K562 (cell line): ENCODE data around the gene PRDM16. TPM values are rescaled to one million over a fixed set of nuclear protein-coding genes. Genes with fewer than 3 reads are reported as not detected.

ENCODE experiments used
- ATAC-seq: fragments of 200-7000 bp; cut with Tn5 transposase; 3 replicates; pipeline ENCODE4 v1.9.1; 2020; ENCODE audit warnings: moderate library complexity
- BruUV-seq: library from RNA; stranded (reverse); fragments of 400-500 nt; replicated peaks from 2 replicates; lab custom pipeline; 2021; lab: Mats Ljungman, UMichigan
- CTCF ChIA-PET: fragments of 300-600 bp; formaldehyde crosslinking; extraction: SDS; loops from one replicate; lab custom pipeline; 2021; ENCODE audit warnings: low intra/inter-chr PET ratio; lab: Yijun Ruan, JAX
- POLR2A ChIA-PET: fragments of 300-600, 350-650 bp; sonication (Branson Sonifier 250); formaldehyde crosslinking; extraction: SDS; loops from one replicate; lab custom pipeline; 2021; ENCODE audit warnings: antibody characterized with exemption, inconsistent platforms; lab: Yijun Ruan, JAX
- DNase-seq, 4 experiments: peaks; one replicate each; pipeline versions ENCODE4 v3.0.0 to v3.0.0-alpha.2; 2011 to 2018; ENCODE audit warnings: low spot score in 3 of 4, mixed read lengths in 3 of 4; ENCODE audit errors: extremely low read depth in 1 of 4
- FAIRE-seq: peaks from 2 replicates; lab custom pipeline; 2011; peaks lifted over from hg19 to GRCh38; lab: Jason Lieb, UNC
- H2AFZ ChIP-seq: 2 replicates; pipeline ENCODE4 v1.6.0; 2011; ENCODE audit warnings: low read depth, low read length, control low read depth, inconsistent platforms
- H3K27ac ChIP-seq: fragments of 200-600 bp; 3 replicates; pipeline ENCODE4 v1.8.0; 2011; ENCODE audit warnings: low read depth, mild to moderate bottlenecking, control low read depth, inconsistent platforms, low read length, moderate library complexity, mixed read lengths; ENCODE audit errors: extremely low read depth
- H3K27me3 ChIP-seq, 2 experiments: fragments of 300-600 bp in 1 of 2; 2 replicates in 1 of 2; 3 replicates in 1 of 2; pipeline versions ENCODE4 v1.6.0 to v1.8.0; 2011; ENCODE audit warnings: inconsistent platforms in 2 of 2, low read length in 2 of 2, mild to moderate bottlenecking in 1 of 2, mixed read lengths in 1 of 2, moderate library complexity in 1 of 2; ENCODE audit not compliant: control insufficient read depth in 2 of 2, insufficient read depth in 2 of 2
- H3K36me3 ChIP-seq: fragments of 300-600 bp; 3 replicates; pipeline ENCODE4 v1.8.0; 2011; ENCODE audit warnings: mild to moderate bottlenecking, low read length, inconsistent platforms; ENCODE audit not compliant: control insufficient read depth, insufficient read depth
- H3K4me1 ChIP-seq, 2 experiments: fragments of 200-600 bp in 1 of 2; replicated peaks in 1 of 2; 2 replicates in 1 of 2; 3 replicates in 1 of 2; pipeline versions ENCODE4 v1.5.1 to v1.8.0; 2011; ENCODE audit warnings: inconsistent platforms in 2 of 2, low read length in 2 of 2, mild to moderate bottlenecking in 1 of 2, mixed read lengths in 1 of 2, moderate library complexity in 1 of 2; ENCODE audit not compliant: control insufficient read depth in 2 of 2, insufficient read depth in 2 of 2
- H3K4me2 ChIP-seq: 2 replicates; pipeline ENCODE4 v1.6.1; 2011; ENCODE audit warnings: low read length, control low read depth, inconsistent platforms, mixed read lengths; ENCODE audit not compliant: insufficient read depth
- H3K4me3 ChIP-seq: fragments of 200-600 bp; sonication (generic), shearing (Covaris generic); 2 replicates; pipeline ENCODE4 v1.5.1; 2016; ENCODE audit warnings: control low read depth, inconsistent platforms
- H3K79me2 ChIP-seq: fragments of 200-600 bp; 3 replicates; pipeline ENCODE4 v1.8.0; 2011; ENCODE audit warnings: low read length, inconsistent platforms; ENCODE audit not compliant: control insufficient read depth, insufficient read depth
- H3K9ac ChIP-seq, 2 experiments: 2 replicates each; pipeline versions ENCODE4 v1.6.0 to v1.6.1; 2011; ENCODE audit warnings: low read depth in 2 of 2, low read length in 2 of 2, control low read depth in 1 of 2, inconsistent platforms in 1 of 2, mild to moderate bottlenecking in 1 of 2, mixed read lengths in 1 of 2; ENCODE audit not compliant: insufficient read depth in 1 of 2
- H3K9me1 ChIP-seq: one replicate; pipeline ENCODE4 v1.6.0; 2011; ENCODE audit warnings: inconsistent platforms, mild to moderate bottlenecking, low read length, moderate library complexity; ENCODE audit not compliant: control insufficient read depth, insufficient read depth
- H3K9me3 ChIP-seq: replicated peaks from 2 replicates; pipeline ENCODE4 v1.5.1; 2011; ENCODE audit warnings: low read depth, low read length, inconsistent platforms; ENCODE audit not compliant: control insufficient read depth, insufficient read depth
- H4K20me1 ChIP-seq: replicated peaks from 2 replicates; pipeline ENCODE4 v1.6.1; 2011; ENCODE audit warnings: low read length, inconsistent platforms, mixed read lengths; ENCODE audit not compliant: control insufficient read depth, insufficient read depth
- ARID3A ChIP-seq: IDR thresholded peaks from 2 replicates; pipeline ENCODE4 v1.6.1; 2012; ENCODE audit warnings: low read depth, low read length, improper control_type of control experiment, borderline replicate concordance
- BACH1 ChIP-seq: fragments of 200-800 bp; sonication (Bioruptor generic); IDR thresholded peaks from 2 replicates; pipeline ENCODE4 v1.6.1; 2016; ENCODE audit warnings: missing genetic modification characterization, missing compliant biosample characterization
- EHMT2 ChIP-seq: fragments of 450-650 bp; IDR thresholded peaks from 2 replicates; pipeline ENCODE4 v1.6.1; 2018; ENCODE audit warnings: antibody characterized with exemption
- WGBS: fragments of 100-300 bp; shearing (Covaris generic); methylation state at CpG from one replicate; pipeline ENCODE4 v1.1.6; 2016; ENCODE audit warnings: low coverage, mixed read lengths; ENCODE audit not compliant: insufficient coverage; ENCODE audit errors: missing lambda C conversion rate; 5-methylcytosine and 5-hydroxymethylcytosine counted together
- in situ Hi-C: fragments of 300-500 bp; cut with MboI; formaldehyde crosslinking; loops from 4 replicates; pipeline ENCODE4 v1.15.0; 2018; ENCODE audit warnings: inconsistent platforms, mixed read lengths
- intact Hi-C: fragments of 100-400 bp; cut with micrococcal nuclease; formaldehyde crosslinking; loops from 2 replicates; pipeline ENCODE4 v1.14.2; 2022
- polyA plus RNA-seq, 8 experiments: library from polyadenylated mRNA; depleted of rRNA in 4 of 8; stranded (reverse) in 5 of 8; unstranded in 3 of 8; fragments of >200 nt; fragmentation: Nextera tagmentation in 2 of 8; fragmentation: Illumina TruSeq in 1 of 8; extraction: Ambion mirVana in 2 of 8; extraction: Trizol in 1 of 8; gene quantifications; 2 replicates each; pipeline versions ENCODE4 v1.2.1 to v1.2.3, GENCODE V29; 2011 to 2014; ENCODE audit warnings: inconsistent platforms in 1 of 8, missing spikeins in 1 of 8
- total RNA-seq, 7 experiments: library from RNA; depleted of rRNA in 6 of 7; stranded (reverse); fragments of >200 nt in 6 of 7; fragmentation: Illumina TruSeq in 2 of 7; extraction: Trizol in 2 of 7; gene quantifications; 2 replicates each; pipeline versions ENCODE4 v1.2.1 to v1.2.3, GENCODE V29; 2011 to 2021; ENCODE audit warnings: low replicate concordance in 1 of 7

Gene PRDM16
- total and polyA plus RNA-seq, 9 of the 15 experiments (the other 6 are each of a cell fraction or from before 2014, with no cell fraction given) = 0.10 to 0.27 TPM; not detected in 7

DNA sequence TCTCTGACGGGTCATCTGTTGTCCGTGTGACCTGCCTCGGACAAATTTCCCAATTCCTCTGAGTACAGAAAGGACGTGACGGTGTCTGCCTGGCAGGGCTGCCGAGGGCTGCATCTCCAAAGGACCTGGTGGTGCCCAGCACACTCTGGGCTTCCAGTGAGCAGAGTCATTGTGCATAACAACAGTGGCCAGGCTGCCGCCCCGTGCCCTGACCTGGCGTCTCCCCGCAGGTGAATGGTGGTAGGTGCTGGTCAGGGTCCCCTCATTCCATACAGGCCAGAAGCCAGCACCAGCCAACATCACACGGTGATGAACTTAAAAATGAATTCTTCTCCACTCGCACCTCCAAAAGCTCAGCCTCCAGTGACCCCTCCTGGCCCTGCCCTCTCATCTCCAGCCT lies 28.2 kb downstream of the PRDM16 start (continued):
- TF ChIP-seq ARID3A = no peak

DNA sequence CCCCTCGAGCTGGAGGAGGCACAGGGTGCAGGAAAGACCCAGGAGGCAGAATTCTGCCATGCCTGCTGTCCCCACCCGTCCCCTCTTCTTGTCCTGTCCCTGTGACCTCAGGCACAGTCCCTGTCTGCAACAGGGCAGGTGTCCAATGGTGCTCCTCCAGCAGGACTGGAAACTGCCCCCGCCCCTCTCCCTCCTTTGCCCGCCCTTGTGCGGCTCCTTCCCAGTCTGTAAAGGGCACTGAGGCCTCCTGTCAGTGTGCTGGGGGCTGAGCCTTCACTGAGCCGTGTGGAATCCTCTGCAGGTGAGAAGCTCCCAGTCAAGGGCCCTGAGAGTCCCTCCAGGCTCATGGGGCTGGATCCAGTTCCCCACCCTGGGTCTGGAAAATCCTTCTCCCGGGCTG lies 28.9 kb downstream of the PRDM16 start:
- FAIRE-seq = no peak
- H3K4me1 ChIP-seq = no peaks in the 10 kb centered on the region; a peak in 1 of 5 replicates
- H3K27ac ChIP-seq = no peak overlapping the region
- no peaks in the 10 kb centered on the region for H3K9me3 ChIP-seq
- 2% methylated on average over 6 of the region's 7 CpGs for WGBS
- ATAC-seq = no peak
- TF ChIP-seq BACH1 (tag) (no peak), EHMT2 (no peak)
- TF ChIP-seq, all 486 proteins: peak for 0
- no peak overlapping the region for H3K4me3 ChIP-seq
- peaks cover 15% of the 10 kb centered on the region for H4K20me1 ChIP-seq
- no peaks in the 10 kb centered on the region for H3K9me1 ChIP-seq
- H2AFZ ChIP-seq = no peak overlapping the region
- in situ Hi-C loops (no loop called here), intact Hi-C loops (no loop called here)
- DNase-seq = no peak
- peaks cover 7 to 78% of the 10 kb centered on the region in 2 experiments; a peak in 4 of 5 replicates for H3K27me3 ChIP-seq
- CTCF ChIA-PET = no interaction called here
- no peaks in the 10 kb centered on the region for H3K79me2 ChIP-seq
- no TSS peak for BruUV-seq
- H3K9ac ChIP-seq = no peak overlapping the region
- H3K36me3 ChIP-seq = no peaks in the 10 kb centered on the region
- no peak overlapping the region for H3K4me2 ChIP-seq
- POLR2A ChIA-PET = no interaction called here
